ENCODE measurements around the gene PPP1R1C. TPM values are rescaled to one million over a fixed set of nuclear protein-coding genes. Genes with fewer than 3 reads are reported as not detected.

The PPP1R1C gene
- total and polyA plus RNA-seq, 2 donors from 2014 or later: 2.5 TPM

- no peak for DNase-seq
- no peak overlapping the region for H3K4me3 ChIP-seq (ENCODE audit: low read length in 3 of 3)
- FAIRE-seq: no peak
- no peak overlapping the region for H3K9ac ChIP-seq (ENCODE audit: low read length in 3 of 3)
- H3K27ac ChIP-seq (ENCODE audit: low read depth in 2 of 2, low read length in 2 of 2): no peak overlapping the region
- no peak for TF ChIP-seq CTCF (IDR thresholded peaks at IDR 0.05; ENCODE audit: borderline replicate concordance, extremely low read depth, insufficient read depth)
- intact Hi-C loops (cut with DNase I): no loop called here
- H3K9me3 ChIP-seq (ENCODE audit: control insufficient read depth in 2 of 3, insufficient read depth in 1 of 3, low read length in 3 of 3): no peaks in the 10 kb centered on the region
- no peaks in the 10 kb centered on the region for H3K4me1 ChIP-seq (ENCODE audit: control insufficient read depth in 2 of 3, insufficient read depth in 2 of 3, low read depth in 1 of 3, low read length in 3 of 3)
- H3K27me3 ChIP-seq (ENCODE audit: control insufficient read depth, insufficient read depth, low read length): no peaks in the 10 kb centered on the region
- H3K36me3 ChIP-seq (ENCODE audit: control insufficient read depth in 2 of 3, insufficient read depth in 3 of 3, low read length in 3 of 3): no peaks in the 10 kb centered on the region
Observed at GRCh38 chr2:182047544-182047943, 61.9 kb downstream of the PPP1R1C start.

DNA sequence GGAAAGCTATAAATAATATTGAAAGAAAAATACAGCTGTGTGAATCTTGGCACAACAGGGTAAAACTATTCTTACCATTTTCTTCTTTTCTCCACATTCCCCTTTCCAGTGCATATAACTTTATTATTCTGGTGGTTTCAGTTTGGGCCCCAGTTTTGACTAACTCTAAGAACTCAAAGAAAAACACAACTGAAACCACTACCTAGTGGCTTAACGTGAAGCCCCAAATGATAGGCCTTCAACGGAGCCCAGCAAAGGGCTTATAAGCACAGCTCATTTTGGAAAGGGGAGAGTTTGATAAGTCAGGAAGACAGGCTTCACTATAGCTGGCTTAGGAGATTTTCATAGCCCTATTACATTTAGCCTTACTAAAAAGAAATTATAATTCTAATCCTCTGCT lies 62.4 kb downstream of the PPP1R1C start:
- no peak overlapping the region for H3K9ac ChIP-seq (ENCODE audit: low read length in 3 of 3)
- no peak overlapping the region for H3K27ac ChIP-seq (ENCODE audit: low read depth in 2 of 2, low read length in 2 of 2)
- no peaks in the 10 kb centered on the region for H3K27me3 ChIP-seq (ENCODE audit: control insufficient read depth, insufficient read depth, low read length)
- H3K9me3 ChIP-seq (ENCODE audit: control insufficient read depth in 2 of 3, insufficient read depth in 1 of 3, low read length in 3 of 3): no peaks in the 10 kb centered on the region
- DNase-seq (no peak), FAIRE-seq (no peak)
- H3K36me3 ChIP-seq (ENCODE audit: control insufficient read depth in 2 of 3, insufficient read depth in 3 of 3, low read length in 3 of 3): no peaks in the 10 kb centered on the region
- no peak for TF ChIP-seq CTCF (IDR thresholded peaks at IDR 0.05; ENCODE audit: borderline replicate concordance, extremely low read depth, insufficient read depth)
- no peak overlapping the region for H3K4me3 ChIP-seq (ENCODE audit: low read length in 3 of 3)
- no peaks in the 10 kb centered on the region for H3K4me1 ChIP-seq (ENCODE audit: control insufficient read depth in 2 of 3, insufficient read depth in 2 of 3, low read depth in 1 of 3, low read length in 3 of 3)
- intact Hi-C loops (cut with DNase I): no loop called here

GRCh38 chr2:182048621-182049020 lies 63.0 kb downstream of the PPP1R1C start:
- no peak overlapping the region for H3K27ac ChIP-seq (ENCODE audit: low read depth in 2 of 2, low read length in 2 of 2)
- no peak overlapping the region for H3K4me3 ChIP-seq (ENCODE audit: low read length in 3 of 3)
- intact Hi-C loops (cut with DNase I): no loop called here
- H3K36me3 ChIP-seq (ENCODE audit: control insufficient read depth in 2 of 3, insufficient read depth in 3 of 3, low read length in 3 of 3): no peaks in the 10 kb centered on the region
- H3K27me3 ChIP-seq (ENCODE audit: control insufficient read depth, insufficient read depth, low read length): no peaks in the 10 kb centered on the region
- no peak for TF ChIP-seq CTCF (IDR thresholded peaks at IDR 0.05; ENCODE audit: borderline replicate concordance, extremely low read depth, insufficient read depth)
- no peaks in the 10 kb centered on the region for H3K4me1 ChIP-seq (ENCODE audit: control insufficient read depth in 2 of 3, insufficient read depth in 2 of 3, low read depth in 1 of 3, low read length in 3 of 3)
- DNase-seq (no peak), FAIRE-seq (no peak)
- H3K9ac ChIP-seq (ENCODE audit: low read length in 3 of 3): no peak overlapping the region
- no peaks in the 10 kb centered on the region for H3K9me3 ChIP-seq (ENCODE audit: control insufficient read depth in 2 of 3, insufficient read depth in 1 of 3, low read length in 3 of 3)

Data from kidney (tissue), 14 donors.